Daoy (cell line): Measurements from ENCODE around the gene USF2. TPM values are rescaled to one million over a fixed set of nuclear protein-coding genes. Genes with fewer than 3 reads are reported as not detected.

Experiments
- DNase-seq: peaks from one replicate; pipeline ENCODE4 v3.0.0-alpha.2; 2015; ENCODE audit warnings: low read depth
- total RNA-seq: library from RNA; depleted of rRNA; stranded (reverse); fragments of >200 nt; shearing (Covaris generic); gene quantifications from 2 replicates; pipeline ENCODE4 v1.2.3, GENCODE V29; 2014

USF2 gene
- total RNA-seq, 1 experiment from 2014 or later = 57.8 TPM

DNA sequence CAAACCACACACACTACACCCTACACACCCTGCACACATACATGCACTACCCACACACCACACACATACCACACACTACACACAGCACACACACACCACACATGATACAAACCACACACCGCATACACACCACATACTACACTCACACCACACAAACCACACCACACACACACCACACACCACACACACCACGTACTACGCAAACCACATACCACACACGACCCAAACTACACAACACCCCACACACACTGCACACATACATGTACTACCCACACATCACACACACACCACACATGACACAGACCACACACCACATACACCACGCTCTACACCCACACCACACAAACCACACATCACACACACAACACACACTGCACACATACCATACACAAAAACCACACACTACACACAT is 29.8 kb downstream of the USF2 start:
- no peak for DNase-seq

DNA sequence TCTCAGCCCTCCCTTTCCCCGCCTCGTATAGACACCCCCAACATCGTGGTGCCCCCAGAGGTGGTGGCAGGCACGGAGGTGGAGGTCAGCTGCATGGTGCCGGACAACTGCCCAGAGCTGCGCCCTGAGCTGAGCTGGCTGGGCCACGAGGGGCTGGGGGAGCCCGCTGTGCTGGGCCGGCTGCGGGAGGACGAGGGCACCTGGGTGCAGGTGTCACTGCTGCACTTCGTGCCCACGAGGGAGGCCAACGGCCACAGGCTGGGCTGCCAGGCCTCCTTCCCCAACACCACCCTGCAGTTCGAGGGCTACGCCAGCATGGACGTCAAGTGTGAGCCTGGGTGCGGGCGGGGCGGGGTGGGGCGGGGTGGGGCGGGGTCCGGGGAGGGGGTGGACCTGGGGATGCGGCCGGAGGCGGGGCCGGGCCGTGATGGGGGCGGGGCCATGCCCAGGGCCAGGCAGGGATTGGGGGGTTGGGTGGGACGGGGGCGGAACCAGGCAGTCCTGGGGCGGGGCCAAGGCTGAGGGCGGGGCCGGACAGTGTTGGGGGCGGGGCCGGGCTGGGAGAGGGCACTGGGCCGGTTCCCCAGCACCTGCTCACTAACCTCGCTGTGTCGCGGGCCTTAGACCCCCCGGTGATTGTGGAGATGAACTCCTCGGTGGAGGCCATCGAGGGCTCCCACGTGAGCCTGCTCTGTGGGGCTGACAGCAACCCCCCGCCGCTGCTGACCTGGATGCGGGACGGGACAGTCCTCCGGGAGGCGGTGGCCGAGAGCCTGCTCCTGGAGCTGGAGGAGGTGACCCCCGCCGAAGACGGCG is 31.0 kb downstream of the USF2 start:
- DNase-seq = peak; percentile 30

- DNase-seq = no peak
Observed at GRCh38 chr19:35300339-35300649, 31.5 kb downstream of the USF2 start.

DNA sequence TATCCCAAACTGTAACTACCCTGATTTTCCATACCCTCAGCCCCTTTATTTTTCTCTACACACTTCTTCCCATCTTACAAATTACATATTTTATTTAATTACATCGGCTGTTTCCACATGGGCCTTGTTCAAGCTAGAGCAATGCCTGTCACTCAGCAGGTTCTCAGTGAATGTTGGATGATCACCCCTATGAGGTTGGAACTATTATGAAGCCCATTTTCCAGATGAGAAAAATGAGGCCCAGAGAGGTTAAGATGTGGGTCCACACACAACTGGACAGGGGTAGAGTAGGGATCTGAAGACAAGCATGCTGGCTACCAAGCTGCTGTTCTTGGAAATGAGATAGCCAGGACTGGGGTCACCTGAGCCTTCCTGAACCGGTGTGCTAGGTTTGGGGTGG is 33.2 kb downstream of the USF2 start:
- DNase-seq = no peak

DNA sequence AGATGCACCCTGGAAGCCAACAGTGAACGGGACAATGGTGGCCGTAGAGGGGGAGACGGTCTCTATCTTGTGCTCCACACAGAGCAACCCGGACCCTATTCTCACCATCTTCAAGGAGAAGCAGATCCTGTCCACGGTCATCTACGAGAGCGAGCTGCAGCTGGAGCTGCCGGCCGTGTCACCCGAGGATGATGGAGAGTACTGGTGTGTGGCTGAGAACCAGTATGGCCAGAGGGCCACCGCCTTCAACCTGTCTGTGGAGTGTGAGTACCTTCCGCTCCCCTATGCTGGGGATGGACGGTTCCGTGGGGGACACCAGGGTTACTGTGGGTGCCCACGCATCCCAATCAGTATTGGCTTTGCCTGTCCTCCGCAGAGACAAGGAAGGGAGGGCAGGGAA is 33.7 kb downstream of the USF2 start:
- DNase-seq = no peak

DNA sequence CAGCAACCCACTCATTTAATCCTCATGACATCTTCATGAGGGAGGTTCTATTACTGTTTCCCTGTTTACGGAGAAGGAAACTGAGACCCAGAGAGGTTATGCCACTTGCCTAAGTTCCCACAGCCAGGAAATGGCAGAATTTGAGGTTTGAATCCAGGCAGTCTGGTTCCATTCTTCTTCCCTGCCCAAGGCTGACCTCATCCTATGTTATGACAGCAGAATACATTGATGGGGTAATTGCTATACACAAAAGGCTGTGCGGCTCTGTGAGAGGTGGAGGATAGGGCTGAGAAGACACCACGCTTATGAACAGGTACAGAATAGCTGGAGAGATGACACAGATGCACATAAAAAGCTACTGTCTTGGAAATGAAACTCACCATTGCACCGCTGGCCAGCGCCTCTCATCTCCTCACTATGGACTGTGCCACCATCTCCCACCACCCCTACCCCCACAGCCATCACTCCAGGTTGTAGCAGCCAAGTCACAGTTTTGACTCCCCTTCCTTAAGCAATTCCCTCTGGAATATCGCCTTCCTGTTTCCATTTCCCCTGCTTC is 34.7 kb downstream of the USF2 start:
- DNase-seq = no peak

- no peak for DNase-seq
Observed at GRCh38 chr19:35304036-35304435, 35.3 kb downstream of the USF2 start.

DNA sequence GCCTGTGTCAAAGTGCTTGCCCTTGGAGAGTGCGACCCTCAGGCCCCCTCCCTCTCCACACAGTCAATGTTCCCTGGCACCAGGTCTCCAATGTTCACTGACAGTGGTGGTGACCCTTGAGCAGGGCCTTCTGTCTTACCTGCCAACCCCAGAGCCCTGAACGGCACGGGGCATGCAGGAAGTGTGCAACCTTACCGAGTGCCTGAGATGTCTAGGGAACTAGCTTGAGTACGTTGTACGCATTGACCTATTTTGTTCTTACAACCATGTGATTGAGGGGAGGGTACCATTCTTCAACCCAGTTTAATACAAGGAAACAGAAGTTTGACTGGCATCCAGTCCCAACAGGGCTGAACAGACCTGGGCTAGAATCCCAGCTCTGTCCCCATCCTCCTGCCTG is 36.4 kb downstream of the USF2 start:
- no peak for DNase-seq

DNA sequence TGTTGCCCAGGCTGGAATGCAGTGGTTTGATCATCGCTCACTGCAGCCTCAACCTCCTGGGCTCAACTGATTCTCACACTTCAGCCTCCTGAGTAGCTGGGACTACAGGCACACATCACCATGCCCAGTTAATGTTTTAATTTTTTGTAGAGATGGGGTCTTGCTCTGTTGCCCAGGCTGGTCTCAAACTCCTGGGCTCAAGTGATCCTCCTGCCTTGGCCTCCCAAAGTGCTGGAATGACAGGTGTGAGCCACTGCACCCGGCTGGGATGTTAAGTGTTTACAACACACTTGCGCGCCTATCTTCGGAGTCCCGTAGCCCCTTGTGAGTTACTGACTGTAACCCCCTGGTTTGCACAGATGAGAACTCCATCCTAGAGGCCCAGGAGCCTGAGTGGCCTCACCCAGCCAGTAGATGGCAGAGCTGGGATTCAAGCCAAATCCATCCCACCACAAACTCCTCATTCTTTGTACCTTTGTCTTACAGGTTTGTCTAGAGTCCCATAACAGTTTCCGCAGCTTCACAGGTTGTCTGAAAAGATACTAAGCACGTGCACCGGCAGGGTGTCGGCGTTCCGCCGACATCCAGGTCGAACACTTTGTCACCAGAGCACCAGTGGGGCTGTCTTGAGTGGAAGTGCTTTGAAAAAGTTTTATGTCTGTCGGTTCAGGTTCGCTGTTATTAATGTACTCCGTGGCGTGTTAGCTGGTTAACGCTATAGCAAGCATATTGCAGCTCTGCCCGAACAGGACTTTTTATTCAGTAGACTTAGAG is 37.9 kb downstream of the USF2 start:
- DNase-seq = no peak

DNA sequence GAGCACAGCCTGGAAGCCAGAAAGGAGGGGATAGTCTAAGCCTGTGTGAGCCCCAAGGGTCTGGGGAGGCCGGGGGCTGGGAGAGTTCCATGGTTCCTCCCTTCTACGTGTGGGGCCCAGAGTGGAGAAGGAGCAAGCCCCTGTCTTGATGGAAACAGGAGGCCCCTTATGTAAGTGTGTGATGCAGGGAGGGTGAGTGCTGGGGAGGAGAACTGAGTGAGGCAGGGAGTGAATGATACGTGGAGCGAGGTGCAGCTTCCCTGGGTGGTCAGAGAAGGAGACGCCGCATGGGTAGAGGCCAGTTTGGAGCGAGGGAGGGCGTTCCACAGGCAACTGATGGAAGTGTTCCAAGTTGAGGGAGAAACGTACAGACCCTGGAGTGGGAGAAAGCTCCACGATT is 39.2 kb downstream of the USF2 start:
- DNase-seq = no peak

GRCh38 chr19:35308910-35309309 is 40.1 kb downstream of the USF2 start:
- no peak for DNase-seq

GRCh38 chr19:35309481-35310279 is 40.9 kb downstream of the USF2 start:
- peak; percentile 51 for DNase-seq

DNA sequence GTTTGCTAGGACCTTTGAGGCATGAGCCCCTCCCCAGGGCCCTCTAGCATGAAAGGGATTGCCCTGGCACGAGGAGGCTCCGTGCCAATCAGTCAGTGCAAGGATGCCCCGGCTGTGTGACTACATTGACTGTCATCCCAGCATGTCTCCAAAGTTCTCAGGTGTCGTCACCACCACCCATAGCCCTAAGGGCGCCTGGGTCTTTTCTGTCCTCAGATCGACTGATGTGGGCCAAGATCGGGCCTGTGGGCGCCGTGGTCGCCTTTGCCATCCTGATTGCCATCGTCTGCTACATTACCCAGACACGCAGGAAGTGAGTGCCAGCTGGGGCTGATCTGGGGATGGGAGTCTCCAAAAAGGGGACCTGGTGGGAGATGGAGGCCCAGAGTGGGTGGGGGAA is 41.6 kb downstream of the USF2 start:
- no peak for DNase-seq

DNA sequence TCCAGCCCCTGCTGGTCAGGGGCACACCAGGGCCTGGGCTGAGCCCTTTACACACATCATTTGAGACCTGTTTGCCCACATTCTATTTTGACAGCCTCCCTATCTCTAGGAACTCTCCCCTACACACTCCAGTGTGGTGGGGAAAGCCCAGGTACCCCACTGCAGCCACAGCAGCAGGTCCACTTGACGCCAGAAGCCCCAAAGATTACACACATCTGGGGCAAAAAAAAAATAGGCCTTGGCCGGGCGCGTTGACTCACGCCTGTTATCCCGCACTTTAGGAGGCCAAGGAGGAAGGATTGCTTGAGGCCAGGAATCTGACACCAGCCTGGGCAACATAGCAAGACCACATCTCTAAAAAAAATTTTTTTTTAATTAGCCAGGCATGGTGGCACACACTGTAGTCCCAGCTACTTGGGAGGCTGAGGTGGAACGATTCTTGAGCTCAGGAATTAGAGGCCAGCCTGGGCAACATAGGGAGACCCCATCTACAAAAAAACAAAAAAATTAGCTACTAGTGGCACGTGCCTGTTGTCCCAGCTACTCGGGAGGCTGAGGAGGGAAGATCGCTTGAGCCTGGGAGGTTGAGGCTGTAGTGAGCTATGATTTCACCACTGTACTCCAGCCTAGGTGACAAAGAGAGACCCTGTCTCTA is 42.2 kb downstream of the USF2 start:
- DNase-seq = peak; percentile 38

GRCh38 chr19:35311901-35312665 is 43.3 kb downstream of the USF2 start:
- DNase-seq = no peak

DNA sequence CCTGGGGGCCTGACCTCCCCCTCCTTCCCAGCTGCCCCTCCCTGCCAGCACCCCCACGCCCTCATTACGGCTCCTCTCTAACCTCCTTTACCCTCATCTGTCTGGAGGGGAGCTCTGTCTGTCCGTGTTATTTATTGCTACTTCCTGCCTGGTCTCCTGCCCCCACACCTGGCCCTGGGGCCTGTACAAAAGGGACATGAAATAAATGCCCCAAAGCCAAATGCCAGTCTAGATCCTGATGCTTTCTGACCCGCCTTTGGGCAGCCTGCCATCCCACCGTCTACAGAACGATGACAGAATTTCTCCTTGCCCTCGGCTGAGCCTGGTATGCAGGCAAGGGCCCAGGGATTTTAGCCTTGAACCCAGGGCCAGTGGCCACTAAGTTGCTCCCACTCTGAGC is 44.8 kb downstream of the USF2 start:
- no peak for DNase-seq

GRCh38 chr19:35314031-35314430 is 45.3 kb downstream of the USF2 start:
- no peak for DNase-seq

DNA sequence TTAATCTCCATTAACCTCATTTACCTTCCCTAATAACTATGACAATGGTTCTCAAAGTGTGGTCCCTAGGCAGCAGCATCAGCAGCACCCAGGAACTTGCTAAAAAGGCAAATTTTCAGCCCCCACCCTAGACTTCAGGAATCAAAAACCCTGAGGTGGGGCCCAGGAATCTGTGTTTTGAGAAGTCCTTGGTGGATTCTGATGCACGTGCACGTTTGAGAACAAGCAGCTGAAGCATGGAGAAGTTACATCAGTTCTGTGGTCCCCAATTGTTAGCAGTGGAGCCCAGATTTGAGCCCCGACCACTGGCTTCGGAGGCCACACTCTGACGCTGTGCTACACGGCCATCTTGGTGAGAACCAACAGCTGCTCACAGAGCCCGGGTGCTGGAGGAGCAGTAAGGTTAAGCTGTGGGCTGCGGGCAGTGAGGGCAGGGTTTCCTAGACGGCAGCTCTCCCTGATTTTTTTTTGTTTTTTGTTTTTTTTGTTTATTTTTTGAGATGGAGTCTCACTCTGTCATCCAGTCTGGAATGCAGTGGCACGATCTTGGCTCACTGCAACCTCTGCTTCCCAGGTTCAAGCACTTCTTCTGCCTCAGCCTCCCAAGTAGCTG is 46.2 kb downstream of the USF2 start:
- DNase-seq = no peak

- no peak for DNase-seq
Observed at GRCh38 chr19:35315883-35316282, 47.1 kb downstream of the USF2 start.

- DNase-seq = no peak
Observed at GRCh38 chr19:35316560-35316959, 47.8 kb downstream of the USF2 start.
